Measurements from ENCODE around the gene DPPA2.

The DPPA2 gene

GRCh38 chr3:109330405-109330804 lies 14.1 kb upstream of the DPPA2 start:
- DNase-seq (ENCODE audit: insufficient read length, low spot score): no peak
- TF ChIP-seq POU2F2 (IDR thresholded peaks at IDR 0.05; ENCODE audit: low read depth, low read length) (no peak), POLR2AphosphoS5 (IDR thresholded peaks at IDR 0.05; ENCODE audit: low read depth, low read length) (no peak), TAF1 (IDR thresholded peaks at IDR 0.05; ENCODE audit: low read depth, low read length) (no peak), POLR2A (IDR thresholded peaks at IDR 0.05; ENCODE audit: low read depth, low read length) (no peak), SPI1 (IDR thresholded peaks at IDR 0.05; ENCODE audit: low read depth, low read length) (no peak), PAX5 (IDR thresholded peaks at IDR 0.05; ENCODE audit: insufficient read depth, low read length, severe bottlenecking) (no peak)
- FAIRE-seq: no peak

GRCh38 chr3:109328202-109328601 lies 11.9 kb upstream of the DPPA2 start:
- no peak for TF ChIP-seq POU2F2 (IDR thresholded peaks at IDR 0.05; ENCODE audit: low read depth, low read length)
- TF ChIP-seq TAF1 (IDR thresholded peaks at IDR 0.05; ENCODE audit: low read depth, low read length): no peak
- TF ChIP-seq PAX5 (IDR thresholded peaks at IDR 0.05; ENCODE audit: insufficient read depth, low read length, severe bottlenecking): no peak
- no peak for TF ChIP-seq POLR2A (IDR thresholded peaks at IDR 0.05; ENCODE audit: low read depth, low read length)
- no peak for TF ChIP-seq POLR2AphosphoS5 (IDR thresholded peaks at IDR 0.05; ENCODE audit: low read depth, low read length)
- TF ChIP-seq SPI1 (IDR thresholded peaks at IDR 0.05; ENCODE audit: low read depth, low read length): no peak
- DNase-seq (ENCODE audit: insufficient read length, low spot score) (no peak), FAIRE-seq (no peak)

GRCh38 chr3:109325657-109326056 lies 9.3 kb upstream of the DPPA2 start:
- TF ChIP-seq PAX5 (IDR thresholded peaks at IDR 0.05; ENCODE audit: insufficient read depth, low read length, severe bottlenecking): no peak
- no peak for TF ChIP-seq SPI1 (IDR thresholded peaks at IDR 0.05; ENCODE audit: low read depth, low read length)
- no peak for TF ChIP-seq POU2F2 (IDR thresholded peaks at IDR 0.05; ENCODE audit: low read depth, low read length)
- TF ChIP-seq TAF1 (IDR thresholded peaks at IDR 0.05; ENCODE audit: low read depth, low read length): no peak
- no peak for TF ChIP-seq POLR2AphosphoS5 (IDR thresholded peaks at IDR 0.05; ENCODE audit: low read depth, low read length)
- TF ChIP-seq POLR2A (IDR thresholded peaks at IDR 0.05; ENCODE audit: low read depth, low read length): no peak
- no peak for DNase-seq (ENCODE audit: insufficient read length, low spot score)
- no peak for FAIRE-seq

GRCh38 chr3:109325109-109325508 lies 8.8 kb upstream of the DPPA2 start:
- no peak for FAIRE-seq
- DNase-seq (ENCODE audit: insufficient read length, low spot score): no peak
- TF ChIP-seq TAF1 (IDR thresholded peaks at IDR 0.05; ENCODE audit: low read depth, low read length): no peak
- TF ChIP-seq PAX5 (IDR thresholded peaks at IDR 0.05; ENCODE audit: insufficient read depth, low read length, severe bottlenecking): no peak
- no peak for TF ChIP-seq POLR2A (IDR thresholded peaks at IDR 0.05; ENCODE audit: low read depth, low read length)
- no peak for TF ChIP-seq POLR2AphosphoS5 (IDR thresholded peaks at IDR 0.05; ENCODE audit: low read depth, low read length)
- no peak for TF ChIP-seq SPI1 (IDR thresholded peaks at IDR 0.05; ENCODE audit: low read depth, low read length)
- TF ChIP-seq POU2F2 (IDR thresholded peaks at IDR 0.05; ENCODE audit: low read depth, low read length): no peak

GRCh38 chr3:109313061-109313460 lies 3.3 kb downstream of the DPPA2 start:
- no peak for TF ChIP-seq POLR2A (IDR thresholded peaks at IDR 0.05; ENCODE audit: low read depth, low read length)
- no peak for TF ChIP-seq POU2F2 (IDR thresholded peaks at IDR 0.05; ENCODE audit: low read depth, low read length)
- DNase-seq (ENCODE audit: insufficient read length, low spot score): no peak
- FAIRE-seq: no peak

- FAIRE-seq: no peak
- TF ChIP-seq POU2F2 (IDR thresholded peaks at IDR 0.05; ENCODE audit: low read depth, low read length) (no peak), POLR2A (IDR thresholded peaks at IDR 0.05; ENCODE audit: low read depth, low read length) (no peak), PAX5 (IDR thresholded peaks at IDR 0.05; ENCODE audit: insufficient read depth, low read length, severe bottlenecking) (no peak), POLR2AphosphoS5 (IDR thresholded peaks at IDR 0.05; ENCODE audit: low read depth, low read length) (no peak), SPI1 (IDR thresholded peaks at IDR 0.05; ENCODE audit: low read depth, low read length) (no peak), TAF1 (IDR thresholded peaks at IDR 0.05; ENCODE audit: low read depth, low read length) (no peak)
- DNase-seq (ENCODE audit: insufficient read length, low spot score): no peak
These were observed 18.8 kb downstream of the DPPA2 start for GRCh38 chr3:109297496-109297895.

- DNase-seq (ENCODE audit: insufficient read length, low spot score) (no peak), FAIRE-seq (no peak)
- no peak for TF ChIP-seq POU2F2 (IDR thresholded peaks at IDR 0.05; ENCODE audit: low read depth, low read length)
- no peak for TF ChIP-seq POLR2A (IDR thresholded peaks at IDR 0.05; ENCODE audit: low read depth, low read length)
- TF ChIP-seq SPI1 (IDR thresholded peaks at IDR 0.05; ENCODE audit: low read depth, low read length): no peak
- no peak for TF ChIP-seq POLR2AphosphoS5 (IDR thresholded peaks at IDR 0.05; ENCODE audit: low read depth, low read length)
- no peak for TF ChIP-seq PAX5 (IDR thresholded peaks at IDR 0.05; ENCODE audit: insufficient read depth, low read length, severe bottlenecking)
- TF ChIP-seq TAF1 (IDR thresholded peaks at IDR 0.05; ENCODE audit: low read depth, low read length): no peak
These were observed 32.2 kb downstream of the DPPA2 start for GRCh38 chr3:109284071-109284470.

- DNase-seq (ENCODE audit: insufficient read length, low spot score) (no peak), FAIRE-seq (no peak)
- TF ChIP-seq POU2F2 (IDR thresholded peaks at IDR 0.05; ENCODE audit: low read depth, low read length) (no peak), POLR2AphosphoS5 (IDR thresholded peaks at IDR 0.05; ENCODE audit: low read depth, low read length) (no peak), TAF1 (IDR thresholded peaks at IDR 0.05; ENCODE audit: low read depth, low read length) (no peak), PAX5 (IDR thresholded peaks at IDR 0.05; ENCODE audit: insufficient read depth, low read length, severe bottlenecking) (no peak), POLR2A (IDR thresholded peaks at IDR 0.05; ENCODE audit: low read depth, low read length) (no peak), SPI1 (IDR thresholded peaks at IDR 0.05; ENCODE audit: low read depth, low read length) (no peak)
These were observed 37.8 kb downstream of the DPPA2 start for GRCh38 chr3:109278546-109278945.

GRCh38 chr3:109278141-109278540 lies 38.2 kb downstream of the DPPA2 start:
- no peak for FAIRE-seq
- no peak for DNase-seq (ENCODE audit: insufficient read length, low spot score)
- TF ChIP-seq POLR2A (IDR thresholded peaks at IDR 0.05; ENCODE audit: low read depth, low read length) (no peak), TAF1 (IDR thresholded peaks at IDR 0.05; ENCODE audit: low read depth, low read length) (no peak), POLR2AphosphoS5 (IDR thresholded peaks at IDR 0.05; ENCODE audit: low read depth, low read length) (no peak), SPI1 (IDR thresholded peaks at IDR 0.05; ENCODE audit: low read depth, low read length) (no peak), POU2F2 (IDR thresholded peaks at IDR 0.05; ENCODE audit: low read depth, low read length) (no peak), PAX5 (IDR thresholded peaks at IDR 0.05; ENCODE audit: insufficient read depth, low read length, severe bottlenecking) (no peak)

- FAIRE-seq: no peak
- no peak for DNase-seq (ENCODE audit: insufficient read length, low spot score)
- TF ChIP-seq POU2F2 (IDR thresholded peaks at IDR 0.05; ENCODE audit: low read depth, low read length) (no peak), SPI1 (IDR thresholded peaks at IDR 0.05; ENCODE audit: low read depth, low read length) (no peak), POLR2A (IDR thresholded peaks at IDR 0.05; ENCODE audit: low read depth, low read length) (no peak), TAF1 (IDR thresholded peaks at IDR 0.05; ENCODE audit: low read depth, low read length) (no peak), PAX5 (IDR thresholded peaks at IDR 0.05; ENCODE audit: insufficient read depth, low read length, severe bottlenecking) (no peak), POLR2AphosphoS5 (IDR thresholded peaks at IDR 0.05; ENCODE audit: low read depth, low read length) (no peak)
These were observed 40.5 kb downstream of the DPPA2 start for GRCh38 chr3:109275702-109276293.
